LNCaP clone FGC (cell line): ENCODE data around the gene SCAF1.

Source experiments
- DNase-seq: peaks from one replicate; pipeline ENCODE4 v3.0.0-alpha.2; 2011; ENCODE audit warnings: low read depth
- H3K4me3 ChIP-seq: 2 replicates; pipeline ENCODE4 v1.5.1; 2011; ENCODE audit warnings: mild to moderate bottlenecking, low read depth, low read length, control low read depth
- CTCF ChIP-seq: IDR thresholded peaks from 2 replicates; pipeline ENCODE4 v1.5.1; 2012; ENCODE audit warnings: mild to moderate bottlenecking; ENCODE audit not compliant: control insufficient read depth, insufficient read depth; ENCODE audit errors: extremely low read depth

Gene SCAF1

GRCh38 chr19:49639401-49640112 is 2.5 kb upstream of the SCAF1 start:
- DNase-seq, result no peak
- peak overlapping the region; percentile 57 for H3K4me3 ChIP-seq
- no peak for TF ChIP-seq CTCF

GRCh38 chr19:49640113-49640898 is 1.7 kb upstream of the SCAF1 start, which contains the start of gene RRAS:
Gene RRAS (minus strand): TSS chr19:49640143. CDS start chr19:49640098, 45 bp downstream.
- peak; percentile 99 for DNase-seq
- no peak for TF ChIP-seq CTCF
- peak within 1 kb of the TSS; percentile 91 for H3K4me3 ChIP-seq

DNA sequence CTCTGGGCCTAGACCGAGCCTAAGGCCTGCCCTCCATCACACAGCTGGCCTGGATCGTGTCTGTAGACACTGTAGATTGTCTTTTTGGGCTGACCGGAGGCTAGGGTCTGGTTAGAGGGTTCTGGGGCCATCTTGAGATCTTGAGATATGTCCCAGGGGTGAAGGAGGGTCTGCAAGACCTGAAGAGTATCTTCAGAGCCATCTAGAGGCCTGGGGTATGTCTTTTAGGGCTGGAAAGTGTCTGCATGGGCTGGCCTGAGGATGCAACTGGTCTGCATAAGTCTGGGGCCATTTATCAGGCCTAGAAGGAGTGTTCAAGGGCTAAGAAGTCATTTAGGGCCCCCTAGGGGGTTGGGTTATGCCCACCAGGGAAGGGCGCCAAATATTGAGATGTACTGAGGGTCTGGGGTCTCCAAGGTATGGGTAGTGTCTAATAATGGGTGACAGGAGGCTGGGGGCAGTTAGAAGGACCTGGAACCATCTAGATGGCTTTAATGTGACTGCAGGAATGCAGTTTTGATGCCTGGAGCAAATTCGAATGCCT is 555 bp downstream of the SCAF1 start:
- peak overlapping the region; percentile 91 for H3K4me3 ChIP-seq
- DNase-seq, result no peak
- no peak for TF ChIP-seq CTCF

- no peak for TF ChIP-seq CTCF
These were observed 1.5 kb downstream of the SCAF1 start for GRCh38 chr19:49643466-49643865.

GRCh38 chr19:49645592-49645991 is 3.6 kb downstream of the SCAF1 start:
- H3K4me3 ChIP-seq, result no peak overlapping the region
- DNase-seq, result no peak
- no peak for TF ChIP-seq CTCF

More at GRCh38 chr19:49643466-49643865, 1.5 kb downstream of the SCAF1 start:
- DNase-seq, result no peak
- H3K4me3 ChIP-seq, result peak overlapping the region; percentile 91

GRCh38 chr19:49645995-49646394 is 4.0 kb downstream of the SCAF1 start:
- no peak for DNase-seq
- TF ChIP-seq CTCF, result no peak
- no peak overlapping the region for H3K4me3 ChIP-seq

DNA sequence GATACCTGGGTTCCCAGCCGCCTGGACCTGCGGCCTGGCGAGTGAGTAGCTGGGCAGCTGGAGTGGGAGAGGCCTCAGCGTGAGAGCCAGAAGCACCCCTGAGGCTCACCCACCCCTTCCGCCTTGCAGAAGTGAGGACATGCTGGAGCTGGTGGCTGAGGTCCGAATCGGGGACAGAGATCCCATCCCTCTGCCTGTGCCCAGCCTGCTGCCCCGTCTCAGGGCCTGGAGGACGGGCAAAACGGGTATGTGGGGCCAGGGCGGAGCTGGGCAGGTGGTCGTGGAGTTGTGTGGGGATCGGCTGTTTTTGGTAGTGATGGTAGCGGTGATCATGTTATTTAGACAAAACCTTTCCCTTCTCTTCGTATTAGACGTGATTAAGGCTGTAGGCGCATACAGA is 4.6 kb downstream of the SCAF1 start:
- no peak for DNase-seq
- TF ChIP-seq CTCF, result no peak
- no peak overlapping the region for H3K4me3 ChIP-seq
